Aorta (tissue), 5 donors: ENCODE measurements around the gene PADI3. TPM values are rescaled to one million over a fixed set of nuclear protein-coding genes. Genes with fewer than 3 reads are reported as not detected.

Source experiments
- ATAC-seq: fragments of 200-7000 bp; cut with Tn5 transposase; one replicate; pipeline ENCODE4 v1.9.1; 2022; ENCODE audit warnings: moderate library complexity; ENCODE audit not compliant: low FRiP score
- DNase-seq, 2 donors: peaks; one replicate each; pipeline ENCODE4 v3.0.0-alpha.2; 2020
- H3K27ac ChIP-seq, 2 donors: one replicate each; pipeline ENCODE4 v1.5.1; 2013; ENCODE audit warnings: low read length in 2 of 2, mild to moderate bottlenecking in 2 of 2, moderate library complexity in 2 of 2, control low read depth in 1 of 2, inconsistent platforms in 1 of 2, low read depth in 1 of 2
- H3K27me3 ChIP-seq, 2 donors: one replicate each; pipeline ENCODE4 v1.6.1; 2013; ENCODE audit warnings: control low read depth in 1 of 2, low read length in 1 of 2, mild to moderate bottlenecking in 1 of 2, moderate library complexity in 1 of 2; ENCODE audit not compliant: insufficient read depth in 2 of 2, control insufficient read depth in 1 of 2
- H3K36me3 ChIP-seq, 2 donors: one replicate each; pipeline ENCODE4 v1.6.1; 2013; ENCODE audit warnings: control low read depth in 1 of 2, low read length in 1 of 2, mild to moderate bottlenecking in 1 of 2; ENCODE audit not compliant: insufficient read depth in 2 of 2, control insufficient read depth in 1 of 2
- H3K4me1 ChIP-seq, 2 donors: one replicate each; pipeline ENCODE4 v1.6.1; 2013; ENCODE audit warnings: low read length in 2 of 2, control low read depth in 1 of 2, mild to moderate bottlenecking in 1 of 2, moderate library complexity in 1 of 2; ENCODE audit not compliant: insufficient read depth in 2 of 2, control insufficient read depth in 1 of 2
- H3K4me3 ChIP-seq, 2 donors: one replicate each; pipeline ENCODE4 v1.5.1; 2013; ENCODE audit warnings: low read length in 2 of 2, control low read depth in 1 of 2, mild to moderate bottlenecking in 1 of 2
- H3K9me3 ChIP-seq: one replicate; pipeline ENCODE4 v1.6.1; 2013; ENCODE audit warnings: mild to moderate bottlenecking, low read length; ENCODE audit not compliant: control insufficient read depth
- WGBS, 2 donors: extraction: QIAGEN DNeasy Blood & Tissue Kit; methylation state at CpG; one replicate each; pipeline ENCODE4 v1.1.7; 2013; 5-methylcytosine and 5-hydroxymethylcytosine counted together
- intact Hi-C, 2 donors: fragments of 100-400 bp; cut with DNase I; formaldehyde crosslinking; loops; one replicate each; pipeline versions ENCODE4 v1.14.2 to v1.15.0; 2022
- polyA plus RNA-seq, 2 donors: library from polyadenylated mRNA; stranded (reverse); fragments of 200-250 nt; gene quantifications; one replicate each; pipeline ENCODE4 v1.2.3, GENCODE V29; 2013
- total RNA-seq, 2 donors: library from RNA; stranded (reverse); fragmentation: NEBNext Ultra II Directional; extraction: Animal tissue kit (Norgen Biotek cat#: 25700); gene quantifications; one replicate each; pipeline ENCODE4 v1.2.1, GENCODE V29; 2021
- donor health status: healthy with polysubstance abuse.
- donor health status: Bipolar disorder and iron deficiency.
- donor health status: DM: no; HTN: no; CAD: no.
- donor health status: DM: no; HTN: no; CAD: no.
- donor health status: DM: yes; HTN: yes; CAD: no.

The PADI3 gene
- total and polyA plus RNA-seq, 4 donors = not detected

DNA sequence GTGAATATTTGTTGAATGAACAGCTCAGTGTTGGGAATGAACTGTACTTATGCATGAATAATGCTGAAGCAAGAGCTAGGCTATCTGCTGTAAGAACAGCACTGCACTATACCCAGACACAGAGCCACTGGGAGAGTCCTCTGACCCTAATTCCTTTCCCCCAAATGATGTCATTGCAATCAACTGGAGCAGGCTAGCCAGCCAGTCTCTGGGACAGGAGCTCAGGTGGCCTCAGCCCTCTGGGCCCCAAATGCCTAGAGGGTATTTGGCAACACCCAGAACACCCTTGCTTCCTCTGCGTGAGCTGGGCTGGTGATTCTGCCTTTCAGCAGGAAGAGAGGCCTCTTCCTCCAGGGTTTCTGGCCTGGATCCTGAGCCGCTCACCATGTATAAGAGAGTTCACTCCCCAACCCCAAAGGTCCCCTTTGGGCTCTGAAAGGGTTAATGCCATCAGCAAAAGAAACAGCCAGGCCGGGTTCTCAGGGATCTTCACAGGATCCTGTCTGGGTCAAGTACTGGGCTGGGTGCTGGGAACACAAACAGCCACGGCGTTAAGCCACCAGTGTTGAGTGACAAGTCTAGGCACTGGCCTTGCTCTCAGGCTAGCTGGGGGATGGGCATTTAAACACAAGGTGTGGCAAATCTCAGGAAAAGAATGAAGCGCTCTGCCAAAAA, 55.4 kb downstream of the PADI3 start:
- H3K4me1 ChIP-seq = no peaks in the 10 kb centered on the region
- DNase-seq = no peak
- no peaks in the 10 kb centered on the region for H3K27me3 ChIP-seq
- 31 to 42% methylated on average over 6 of the region's 6 CpGs for WGBS, 2 donors
- no peaks in the 10 kb centered on the region for H3K36me3 ChIP-seq
- intact Hi-C loops = no loop called here
- no peak overlapping the region for H3K4me3 ChIP-seq
- peaks cover 6% of the 10 kb centered on the region for H3K9me3 ChIP-seq
- no peak for ATAC-seq
- H3K27ac ChIP-seq = no peak overlapping the region

DNA sequence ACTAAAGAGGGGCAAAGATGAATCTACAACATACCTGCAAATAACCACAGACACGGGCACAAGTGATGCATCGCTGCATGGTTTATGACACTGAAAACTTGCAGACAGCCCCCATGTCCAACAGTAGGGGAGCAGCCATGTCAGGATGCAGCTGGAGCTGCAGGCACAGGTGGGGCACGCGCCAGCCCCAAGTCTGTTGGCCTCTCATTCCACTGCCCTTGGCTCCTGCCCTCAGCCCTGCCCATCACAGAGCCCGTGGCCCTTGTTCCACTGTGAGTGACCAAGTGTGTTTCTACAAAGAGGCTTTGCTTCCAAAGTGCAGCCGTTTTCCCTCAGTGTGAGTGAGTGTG, 55.9 kb downstream of the PADI3 start:
- Histone ChIP-seq H3K4me3 (no peak overlapping the region), H3K27me3 (no peaks in the 10 kb centered on the region), H3K27ac (no peak overlapping the region), H3K9me3 (peaks cover 6% of the 10 kb centered on the region), H3K4me1 (no peaks in the 10 kb centered on the region), H3K36me3 (no peaks in the 10 kb centered on the region)
- intact Hi-C loops = no loop called here
- DNase-seq (no peak), ATAC-seq (no peak)
- WGBS, 2 donors = 43 to 46% methylated on average over 6 of the region's 6 CpGs

DNA sequence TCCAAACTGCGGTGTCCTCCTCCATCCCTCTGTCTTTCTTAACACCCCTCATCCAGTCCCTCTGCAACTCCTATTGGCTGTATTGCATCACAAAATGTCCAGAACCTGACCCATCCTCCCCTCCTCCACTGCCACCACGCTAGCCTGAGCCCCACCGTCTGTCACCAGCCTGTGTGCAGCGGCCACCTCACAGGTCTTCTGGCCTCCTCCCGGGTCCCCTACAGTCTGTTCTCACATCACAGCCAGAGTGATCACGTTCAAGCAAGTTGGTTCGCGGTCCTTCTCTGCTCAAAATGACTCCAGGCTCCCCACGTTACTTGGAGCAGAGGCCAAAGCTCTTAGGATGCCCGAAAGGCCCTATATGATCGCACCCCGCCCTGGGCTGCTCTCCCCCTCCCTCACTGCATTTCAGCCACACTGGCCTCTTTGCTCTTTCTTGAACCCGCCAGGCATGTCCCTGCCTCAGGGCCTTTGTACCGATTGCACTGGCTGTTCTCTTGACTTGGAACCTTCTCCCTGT, 56.7 kb downstream of the PADI3 start:
- 67% methylated on average over 13 to 14 of the region's 14 CpGs for WGBS, 2 donors
- Histone ChIP-seq H3K4me3 (no peak overlapping the region), H3K27ac (no peak overlapping the region), H3K4me1 (no peaks in the 10 kb centered on the region), H3K27me3 (no peaks in the 10 kb centered on the region), H3K9me3 (peaks cover 6% of the 10 kb centered on the region), H3K36me3 (no peaks in the 10 kb centered on the region)
- ATAC-seq (no peak), DNase-seq (no peak)
- intact Hi-C loops = no loop called here

DNA sequence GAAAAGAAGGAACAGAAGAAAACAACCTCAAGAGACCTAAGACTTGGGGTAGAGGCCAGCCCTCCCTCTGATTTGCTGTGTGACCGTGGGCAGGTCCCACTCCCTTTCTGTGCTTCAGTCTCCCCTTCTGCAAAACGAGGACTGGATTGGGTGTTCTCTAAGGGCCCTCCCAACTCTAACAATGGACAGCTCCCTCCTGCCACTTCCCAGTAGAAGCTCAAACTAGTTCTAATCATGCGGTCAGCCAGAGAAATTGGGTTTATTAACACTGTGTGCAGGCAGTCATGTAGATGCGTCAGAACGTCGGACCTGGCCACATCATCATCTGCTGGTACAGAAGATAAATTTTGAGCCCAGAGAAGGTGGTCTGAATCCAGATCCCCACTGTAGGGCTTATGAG, 57.5 kb downstream of the PADI3 start:
- DNase-seq (no peak), ATAC-seq (no peak)
- 46 to 49% methylated on average over 6 of the region's 6 CpGs for WGBS, 2 donors
- Histone ChIP-seq H3K27me3 (no peaks in the 10 kb centered on the region), H3K4me3 (no peak overlapping the region), H3K9me3 (peaks cover 6% of the 10 kb centered on the region), H3K27ac (no peak overlapping the region), H3K4me1 (no peaks in the 10 kb centered on the region), H3K36me3 (no peaks in the 10 kb centered on the region)
- intact Hi-C loops = no loop called here

DNA sequence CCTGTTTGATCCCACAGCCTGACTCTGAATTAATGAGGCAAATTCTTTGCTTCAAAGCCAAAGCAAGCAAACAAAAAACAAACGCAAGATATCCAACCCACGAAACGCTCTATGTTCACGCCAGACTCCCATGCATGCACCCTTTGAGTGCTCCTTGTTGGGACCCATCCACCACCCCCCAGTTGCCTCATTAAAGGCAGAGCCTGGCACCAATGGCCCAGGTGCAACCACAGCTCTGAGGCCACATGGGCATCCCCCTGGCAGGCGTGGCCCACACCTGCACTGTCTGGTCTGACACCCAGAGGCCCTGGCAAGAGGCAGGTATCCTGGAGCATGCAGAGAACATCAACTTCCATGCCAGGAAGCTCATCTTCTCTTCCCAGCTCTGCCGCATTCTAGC, 58.0 kb downstream of the PADI3 start:
- ATAC-seq = no peak
- Histone ChIP-seq H3K27ac (no peak overlapping the region), H3K9me3 (peaks cover 5% of the 10 kb centered on the region), H3K27me3 (no peaks in the 10 kb centered on the region), H3K4me1 (no peaks in the 10 kb centered on the region), H3K4me3 (no peak overlapping the region), H3K36me3 (no peaks in the 10 kb centered on the region)
- WGBS, 2 donors = 23 to 30% methylated on average over 6 of the region's 6 CpGs
- DNase-seq = no peak
- intact Hi-C loops = no loop called here

DNA sequence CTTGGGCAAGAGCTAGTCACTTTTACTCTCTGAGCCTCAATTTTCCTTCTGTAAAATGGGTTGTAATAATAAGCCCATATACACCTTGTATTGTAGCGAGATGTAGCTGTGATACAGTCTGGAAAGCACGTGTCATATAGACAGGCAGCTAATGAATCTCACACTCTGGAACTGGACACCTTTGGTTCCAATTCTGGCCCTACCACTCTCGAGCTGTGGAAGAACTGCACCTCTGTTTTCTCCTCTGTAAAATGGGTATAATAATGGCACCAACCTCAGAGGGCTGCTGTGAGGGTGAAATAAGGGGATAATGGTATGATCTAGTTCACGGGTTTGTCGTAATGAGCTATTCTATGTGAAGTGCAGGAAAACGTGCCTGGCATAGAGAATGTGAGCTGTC, 58.4 kb downstream of the PADI3 start:
- no peak for ATAC-seq
- 83% methylated on average over 6 of the region's 6 CpGs for WGBS, 2 donors

DNA sequence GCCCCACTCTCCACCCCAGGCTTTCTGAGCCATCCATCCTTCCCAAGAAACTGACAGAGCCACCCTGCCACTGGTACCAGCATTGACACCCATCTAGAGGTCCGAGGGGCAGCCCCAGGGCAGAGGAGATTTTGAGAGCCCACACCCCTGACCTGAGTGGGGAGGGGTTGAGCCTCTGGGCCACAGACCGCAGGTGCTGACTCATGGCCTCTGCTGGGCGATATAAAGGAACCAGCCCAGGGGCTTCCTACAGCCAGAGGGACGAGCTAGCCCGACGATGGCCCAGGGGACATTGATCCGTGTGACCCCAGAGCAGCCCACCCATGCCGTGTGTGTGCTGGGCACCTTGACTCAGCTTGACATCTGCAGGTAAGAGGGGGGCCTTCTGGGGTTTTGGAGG, 59.0 kb downstream of the PADI3 start, which contains the start of gene PADI4:
PADI4 (plus strand) TSS at position 252 of the 400 bp plus-strand sequence; CDS start at position 278, 26 bp downstream.
- intact Hi-C loops = no loop called here
- WGBS, 2 donors = 57 to 64% methylated on average over 8 of the region's 8 CpGs
- Histone ChIP-seq H3K27ac (no peak within 1 kb of the TSS), H3K36me3 (no peaks in the 10 kb centered on the region), H3K4me1 (no peaks in the 10 kb centered on the region), H3K4me3 (no peak within 1 kb of the TSS), H3K9me3 (no peaks in the 10 kb centered on the region), H3K27me3 (no peaks in the 10 kb centered on the region)
- DNase-seq (no peak), ATAC-seq (no peak)

More for the DNA sequence above, 58.4 kb downstream of the PADI3 start:
- H3K9me3 ChIP-seq = peaks cover 3% of the 10 kb centered on the region
- no peaks in the 10 kb centered on the region for H3K27me3 ChIP-seq
- no peaks in the 10 kb centered on the region for H3K36me3 ChIP-seq
- no peak overlapping the region for H3K27ac ChIP-seq
- DNase-seq = no peak
- H3K4me1 ChIP-seq = no peaks in the 10 kb centered on the region
- H3K4me3 ChIP-seq = no peak overlapping the region
- intact Hi-C loops = no loop called here

DNA sequence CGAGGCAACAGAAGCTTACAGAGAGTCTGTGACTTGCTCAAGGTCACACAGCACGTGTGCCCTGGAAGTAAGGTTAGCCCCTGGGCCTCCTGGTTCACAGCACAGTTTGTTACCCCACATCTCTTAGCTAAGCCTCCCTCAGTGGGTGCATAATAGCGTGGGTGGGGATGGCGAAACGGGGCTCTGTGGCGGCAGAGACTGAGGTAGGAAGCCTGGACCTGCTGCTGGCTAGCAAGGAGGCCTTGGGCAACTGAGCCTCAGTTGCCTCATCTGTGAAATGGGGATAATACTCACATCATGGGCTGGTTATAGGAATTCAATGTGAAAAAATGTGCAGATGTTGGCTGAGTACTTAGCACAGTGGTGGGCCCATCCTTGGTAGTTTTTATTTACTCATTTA, 59.7 kb downstream of the PADI3 start:
- no peaks in the 10 kb centered on the region for H3K27me3 ChIP-seq
- no peak overlapping the region for H3K27ac ChIP-seq
- no peak overlapping the region for H3K4me3 ChIP-seq
- H3K9me3 ChIP-seq = no peaks in the 10 kb centered on the region
- no peaks in the 10 kb centered on the region for H3K36me3 ChIP-seq
- 53 to 61% methylated on average over 6 of the region's 6 CpGs for whole genome bisulfite sequencing, 2 donors
- intact Hi-C loops = no loop called here
- no peak for ATAC-seq
- DNase-seq = no peak
- H3K4me1 ChIP-seq = no peaks in the 10 kb centered on the region

DNA sequence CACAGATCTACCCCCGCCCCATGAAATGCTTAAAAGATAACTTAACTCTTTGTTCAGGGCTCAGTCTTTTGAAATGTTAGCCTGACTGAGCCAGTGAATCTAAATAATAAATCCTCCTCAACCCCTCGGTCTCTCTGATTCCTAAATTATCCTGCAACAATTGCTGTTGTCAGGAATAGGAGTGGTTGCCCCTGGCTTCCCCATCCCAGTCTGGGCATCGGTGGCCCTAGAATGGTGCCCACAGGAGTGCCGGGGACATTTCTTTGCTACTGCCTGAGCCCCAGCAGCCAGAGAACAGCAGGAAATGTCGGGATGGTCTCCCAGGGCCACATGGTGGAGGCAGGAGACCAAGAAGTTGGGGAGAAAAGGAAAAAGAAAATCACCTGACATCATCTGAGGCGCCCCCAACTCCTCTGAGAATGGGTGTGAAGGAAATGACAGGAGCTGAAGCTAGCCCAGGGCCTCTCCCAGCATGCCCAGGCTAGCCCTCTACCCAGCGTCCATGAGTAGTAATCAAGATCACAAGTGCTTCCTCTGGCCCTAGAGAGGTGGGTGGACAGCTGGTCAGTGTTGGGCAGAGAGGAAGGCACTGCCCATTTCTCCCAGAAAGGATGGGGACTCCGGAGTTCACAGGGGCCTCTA, 60.6 kb downstream of the PADI3 start:
- Histone ChIP-seq H3K4me3 (no peak overlapping the region), H3K9me3 (no peaks in the 10 kb centered on the region), H3K27ac (no peak overlapping the region), H3K27me3 (no peaks in the 10 kb centered on the region), H3K36me3 (no peaks in the 10 kb centered on the region), H3K4me1 (no peaks in the 10 kb centered on the region)
- DNase-seq = no peak
- ATAC-seq = no peak
- intact Hi-C loops = no loop called here
- WGBS, 2 donors = 41 to 45% methylated on average over 8 of the region's 8 CpGs
